A673 (cell line): ENCODE data around the gene JARID2. TPM values are rescaled to one million over a fixed set of nuclear protein-coding genes. Genes with fewer than 3 reads are reported as not detected.

ENCODE experiments used
- BruUV-seq: library from RNA; stranded (reverse); fragments of 400-500 nt; replicated peaks from 2 replicates; lab custom pipeline; 2021; lab: Mats Ljungman, UMichigan
- CTCF ChIA-PET: fragments of 300-600 bp; sonication (Branson Sonifier 250); formaldehyde crosslinking; loops from one replicate; lab custom pipeline; 2022; ENCODE audit warnings: antibody characterized with exemption; lab: Charles Lee
- POLR2A ChIA-PET: fragments of 300-600 bp; sonication (Branson Sonifier 250); formaldehyde crosslinking; loops from one replicate; lab custom pipeline; 2022; ENCODE audit warnings: antibody characterized with exemption; ENCODE audit not compliant: low non-redundant PET; lab: Charles Lee
- DNase-seq: peaks from one replicate; pipeline ENCODE4 v3.0.0-alpha.2; 2015; ENCODE audit warnings: low spot score
- H3K27ac ChIP-seq: fragments of 200-600 bp; sonication (generic); 2 replicates; pipeline ENCODE4 v1.5.1; 2016; ENCODE audit warnings: mixed run types, low read depth, mild to moderate bottlenecking, mixed read lengths, antibody characterized with exemption, low read length; ENCODE audit not compliant: poor library complexity, severe bottlenecking
- H3K27me3 ChIP-seq: fragments of 200-600 bp; sonication (generic); replicated peaks from 2 replicates; pipeline ENCODE4 v1.6.1; 2017; ENCODE audit warnings: mixed run types, low read depth, mild to moderate bottlenecking, mixed read lengths, antibody characterized with exemption, low read length; ENCODE audit not compliant: insufficient read depth, poor library complexity
- H3K36me3 ChIP-seq: fragments of 200-600 bp; sonication (generic); 2 replicates; pipeline ENCODE4 v1.6.1; 2016; ENCODE audit warnings: mixed run types, mild to moderate bottlenecking, mixed read lengths, antibody characterized with exemption, low read length; ENCODE audit not compliant: insufficient read depth, poor library complexity, severe bottlenecking
- H3K4me1 ChIP-seq: fragments of 200-600 bp; sonication (generic); 2 replicates; pipeline ENCODE4 v1.6.1; 2017; ENCODE audit warnings: mixed run types, mild to moderate bottlenecking, mixed read lengths, antibody characterized with exemption, low read length; ENCODE audit not compliant: insufficient read depth, poor library complexity, severe bottlenecking
- H3K4me3 ChIP-seq: fragments of 200-600 bp; sonication (generic); 2 replicates; pipeline ENCODE4 v1.5.1; 2016; ENCODE audit warnings: low read depth, mixed run types, mild to moderate bottlenecking, mixed read lengths, low read length; ENCODE audit not compliant: poor library complexity, severe bottlenecking
- H3K9me3 ChIP-seq: fragments of 200-600 bp; sonication (generic); 2 replicates; pipeline ENCODE4 v1.6.1; 2016; ENCODE audit warnings: mixed run types, low read depth, mild to moderate bottlenecking, mixed read lengths, antibody characterized with exemption, low read length; ENCODE audit not compliant: poor library complexity, severe bottlenecking
- CTCF ChIP-seq: fragments of 300-800, 200-600 bp; sonication (generic); conservative IDR thresholded peaks from 2 replicates; pipeline ENCODE4 v1.5.1; 2017; ENCODE audit warnings: low read depth, mild to moderate bottlenecking, antibody characterized with exemption, low read length, moderate library complexity, mixed read lengths
- EZH2 ChIP-seq: fragments of 200-600 bp; sonication (generic); IDR thresholded peaks from 2 replicates; pipeline ENCODE4 v1.6.1; 2017; ENCODE audit warnings: borderline replicate concordance, low read depth, mild to moderate bottlenecking, mixed read lengths, antibody characterized with exemption, low read length; ENCODE audit not compliant: poor library complexity, severe bottlenecking
- intact Hi-C: fragments of 100-400 bp; cut with micrococcal nuclease; formaldehyde crosslinking; loops from one replicate; pipeline ENCODE4 v1.10.0; 2022; ENCODE audit not compliant: unreplicated experiment
- total RNA-seq: library from RNA; stranded (reverse); gene quantifications from 2 replicates; pipeline ENCODE4 v1.2.3, GENCODE V29; 2021

JARID2 gene
- total RNA-seq, 1 experiment from 2014 or later: 29.4 TPM

GRCh38 chr6:15489261-15489962 is 243.5 kb downstream of the JARID2 start:
- TF ChIP-seq EZH2: no peak
- no peak for TF ChIP-seq CTCF
- Histone ChIP-seq H3K9me3 (no peaks in the 10 kb centered on the region), H3K4me3 (no peak overlapping the region), H3K27ac (no peak overlapping the region), H3K27me3 (no peaks in the 10 kb centered on the region), H3K36me3 (peaks cover 19% of the 10 kb centered on the region), H3K4me1 (peaks cover 54% of the 10 kb centered on the region)
- POLR2A ChIA-PET: no interaction called here
- no peak for DNase-seq
- CTCF ChIA-PET: no interaction called here
- no TSS peak for BruUV-seq
- intact Hi-C loops: no loop called here

GRCh38 chr6:15490242-15491100 is 244.6 kb downstream of the JARID2 start:
- H3K9me3 ChIP-seq: no peaks in the 10 kb centered on the region
- DNase-seq: no peak
- H3K4me1 ChIP-seq: peaks cover 44% of the 10 kb centered on the region
- intact Hi-C loops: loop anchor here (5.0 to 10.0 kb wide), 5 partner anchors 43 to 1106 kb away; no protein-coding TSS in a partner anchor
- peaks cover 19% of the 10 kb centered on the region for H3K36me3 ChIP-seq
- CTCF ChIA-PET: interaction anchor here (0.8 kb wide), 1 partner anchor 14 kb away, joined by 3 read pairs; no protein-coding TSS in a partner anchor
- BruUV-seq: no TSS peak
- H3K4me3 ChIP-seq: no peak overlapping the region
- POLR2A ChIA-PET: no interaction called here
- TF ChIP-seq EZH2 (no peak), CTCF (no peak)
- H3K27me3 ChIP-seq: no peaks in the 10 kb centered on the region
- no peak overlapping the region for H3K27ac ChIP-seq

- intact Hi-C loops: loop anchor here (5.0 to 10.0 kb wide), 5 partner anchors 44 to 1107 kb away; no protein-coding TSS in a partner anchor
- no peak overlapping the region for H3K4me3 ChIP-seq
- no peaks in the 10 kb centered on the region for H3K9me3 ChIP-seq
- ChIA-PET CTCF (interaction anchor here (0.8 to 0.9 kb wide), 2 partner anchors 15 to 132 kb away, joined by 3 read pairs; no protein-coding TSS in a partner anchor), POLR2A (no interaction called here)
- no peak overlapping the region for H3K27ac ChIP-seq
- no peaks in the 10 kb centered on the region for H3K27me3 ChIP-seq
- H3K4me1 ChIP-seq: peaks cover 39% of the 10 kb centered on the region
- H3K36me3 ChIP-seq: peaks cover 29% of the 10 kb centered on the region
- TF ChIP-seq CTCF (peak; percentile 96), EZH2 (no peak)
- BruUV-seq: no TSS peak
- DNase-seq: peak; percentile 82
These were observed 245.6 kb downstream of the JARID2 start for GRCh38 chr6:15491255-15491985.
